Measurements from ENCODE around the gene FRMD4A. TPM values are rescaled to one million over a fixed set of nuclear protein-coding genes. Genes with fewer than 3 reads are reported as not detected.

The FRMD4A gene
- polyA plus RNA-seq, 1 donor (not counting 4 experiments of a cell fraction or from before 2014, with no cell fraction given), result 12.9 TPM

DNA sequence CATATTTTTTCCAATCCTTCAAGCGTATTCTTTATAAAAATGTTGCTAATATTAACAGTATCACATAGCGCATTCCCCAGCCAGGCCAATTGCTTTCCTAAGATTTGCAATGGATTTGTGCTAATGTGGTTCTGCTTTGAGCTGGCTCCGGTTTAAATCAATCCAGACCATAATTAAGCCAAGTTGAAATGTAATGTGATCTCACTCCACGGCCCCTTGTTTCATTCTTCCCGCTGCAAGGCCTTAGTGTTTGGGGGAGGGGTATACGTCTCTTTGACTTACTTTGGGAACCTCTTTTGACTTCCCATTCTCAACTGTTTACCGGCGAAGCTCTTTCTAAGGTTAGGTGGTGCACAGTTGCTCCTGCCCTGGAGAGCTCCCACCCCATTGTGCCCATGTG, 657.6 kb downstream of the FRMD4A start:
- H3K36me3 ChIP-seq (ENCODE audit: control insufficient read depth in 2 of 2, extremely low read depth in 1 of 2, insufficient read depth in 2 of 2, low read length in 2 of 2), result peaks cover 5 to 27% of the 10 kb centered on the region in 2 experiments
- no peak overlapping the region for H2AFZ ChIP-seq (ENCODE audit: control insufficient read depth, low read length)
- DNase-seq (ENCODE audit: low read depth, low spot score) (no peak), FAIRE-seq (no peak)
- H3K4me2 ChIP-seq (ENCODE audit: control insufficient read depth, extremely low read depth, insufficient read depth, low read depth, low read length), result no peak overlapping the region
- no peak overlapping the region for H3K27ac ChIP-seq (ENCODE audit: control insufficient read depth, insufficient read depth, low read length)
- H3K9me3 ChIP-seq (ENCODE audit: control insufficient read depth, low read depth, low read length), result no peaks in the 10 kb centered on the region
- H4K20me1 ChIP-seq (ENCODE audit: control insufficient read depth, extremely low read depth, insufficient read depth, low read length), result no peaks in the 10 kb centered on the region
- no peaks in the 10 kb centered on the region for H3K4me1 ChIP-seq (ENCODE audit: control insufficient read depth, extremely low read depth, insufficient read depth, low read length)
- no peak overlapping the region for H3K9ac ChIP-seq (ENCODE audit: control insufficient read depth, extremely low read depth, insufficient read depth, low read length)
- dilution Hi-C loops (cut with MboI; ENCODE audit: extremely low pct_ligation_motif_present, low sequenced_read_pairs), result no loop called here
- no peaks in the 10 kb centered on the region for H3K9me1 ChIP-seq (ENCODE audit: control insufficient read depth, extremely low read depth, insufficient read depth, low read length)
- no peaks in the 10 kb centered on the region for H3K79me2 ChIP-seq (ENCODE audit: control insufficient read depth, insufficient read depth, low read length)
- H3K27me3 ChIP-seq (ENCODE audit: control insufficient read depth, extremely low read depth, insufficient read depth, low read length), result no peaks in the 10 kb centered on the region
- no peak overlapping the region for H3K4me3 ChIP-seq (ENCODE audit: control insufficient read depth in 2 of 3, extremely low read depth in 1 of 3, insufficient read depth in 2 of 3, low read depth in 1 of 3, low read length in 3 of 3)
- TF ChIP-seq EZH2 (IDR thresholded peaks at IDR 0.05; ENCODE audit: low read length), result no peak
- TF ChIP-seq CTCF (optimal IDR thresholded peaks at IDR 0.05 in 1 of 3, IDR thresholded peaks at IDR 0.05 in 1 of 3, conservative IDR thresholded peaks at IDR 0.05 in 1 of 3; ENCODE audit: extremely low read depth in 1 of 3, insufficient read depth in 2 of 3, low read length in 3 of 3), result no peak

- no peaks in the 10 kb centered on the region for H3K9me1 ChIP-seq (ENCODE audit: control insufficient read depth, extremely low read depth, insufficient read depth, low read length)
- H3K4me1 ChIP-seq (ENCODE audit: control insufficient read depth, extremely low read depth, insufficient read depth, low read length), result no peaks in the 10 kb centered on the region
- no peak for DNase-seq (ENCODE audit: low read depth, low spot score)
- no peaks in the 10 kb centered on the region for H3K79me2 ChIP-seq (ENCODE audit: control insufficient read depth, insufficient read depth, low read length)
- H3K4me2 ChIP-seq (ENCODE audit: control insufficient read depth, extremely low read depth, insufficient read depth, low read depth, low read length), result no peak overlapping the region
- H3K27ac ChIP-seq (ENCODE audit: control insufficient read depth, insufficient read depth, low read length), result no peak overlapping the region
- peaks cover 5 to 25% of the 10 kb centered on the region in 2 experiments for H3K36me3 ChIP-seq (ENCODE audit: control insufficient read depth in 2 of 2, extremely low read depth in 1 of 2, insufficient read depth in 2 of 2, low read length in 2 of 2)
- H3K9me3 ChIP-seq (ENCODE audit: control insufficient read depth, low read depth, low read length), result no peaks in the 10 kb centered on the region
- FAIRE-seq, result no peak
- H3K27me3 ChIP-seq (ENCODE audit: control insufficient read depth, extremely low read depth, insufficient read depth, low read length), result no peaks in the 10 kb centered on the region
- dilution Hi-C loops (cut with MboI; ENCODE audit: extremely low pct_ligation_motif_present, low sequenced_read_pairs), result no loop called here
- TF ChIP-seq EZH2 (IDR thresholded peaks at IDR 0.05; ENCODE audit: low read length), result no peak
- no peak for TF ChIP-seq CTCF (optimal IDR thresholded peaks at IDR 0.05 in 1 of 3, IDR thresholded peaks at IDR 0.05 in 1 of 3, conservative IDR thresholded peaks at IDR 0.05 in 1 of 3; ENCODE audit: extremely low read depth in 1 of 3, insufficient read depth in 2 of 3, low read length in 3 of 3)
- H4K20me1 ChIP-seq (ENCODE audit: control insufficient read depth, extremely low read depth, insufficient read depth, low read length), result no peaks in the 10 kb centered on the region
- no peak overlapping the region for H3K4me3 ChIP-seq (ENCODE audit: control insufficient read depth in 2 of 3, extremely low read depth in 1 of 3, insufficient read depth in 2 of 3, low read depth in 1 of 3, low read length in 3 of 3)
- no peak overlapping the region for H2AFZ ChIP-seq (ENCODE audit: control insufficient read depth, low read length)
- no peak overlapping the region for H3K9ac ChIP-seq (ENCODE audit: control insufficient read depth, extremely low read depth, insufficient read depth, low read length)
These were observed 658.2 kb downstream of the FRMD4A start for GRCh38 chr10:13672548-13672947.
